ENCODE data around the gene EFL1. TPM values are rescaled to one million over a fixed set of nuclear protein-coding genes. Genes with fewer than 3 reads are reported as not detected.

EFL1 gene
- polyA plus RNA-seq, 2 of the 4 experiments (the other 2 are of a cell fraction), result 21.2 to 42.3 TPM

GRCh38 chr15:82150645-82151044, 111.9 kb downstream of the EFL1 start:
- H3K27ac ChIP-seq, result no peak overlapping the region
- no peaks in the 10 kb centered on the region for H3K9me3 ChIP-seq
- FAIRE-seq (no peak), DNase-seq (ENCODE audit: low read depth in 1 of 2, low spot score in 1 of 2) (no peak), ATAC-seq (no peak)
- H3K4me1 ChIP-seq, result peaks cover 16% of the 10 kb centered on the region
- no peak overlapping the region for H3K4me2 ChIP-seq
- ChIA-PET CTCF (interaction anchor here (1.0 to 33.1 kb wide), 5 partner anchors 10 to 44 kb away, joined by 3 to 570 read pairs (median 4); no protein-coding TSS in a partner anchor), POLR2A (no interaction called here)
- WGBS (ENCODE audit: missing lambda C conversion rate), result 95% methylated on average over 1 of the region's 1 CpG
- TF ChIP-seq SMC3 (IDR thresholded peaks at IDR 0.05) (no peak), CEBPB (IDR thresholded peaks at IDR 0.05) (no peak), CBX8 (IDR thresholded peaks at IDR 0.05) (no peak), ZC3H11A (IDR thresholded peaks at IDR 0.05) (no peak), ESRRA (IDR thresholded peaks at IDR 0.05; ENCODE audit: borderline replicate concordance, low read length) (no peak), HMGXB4 (CRISPR knock-in tag; IDR thresholded peaks at IDR 0.05; ENCODE audit: borderline replicate concordance) (no peak), ZSCAN20 (CRISPR knock-in tag; IDR thresholded peaks at IDR 0.05) (no peak), HDAC2 (IDR thresholded peaks at IDR 0.05) (no peak), EHMT2 (IDR thresholded peaks at IDR 0.05; ENCODE audit: low read depth) (no peak), SREBF2 (IDR thresholded peaks at IDR 0.05) (no peak), HES2 (IDR thresholded peaks at IDR 0.05) (no peak), MAFK (IDR thresholded peaks at IDR 0.05; ENCODE audit: partially characterized antibody) (no peak), RNF2 (IDR thresholded peaks at IDR 0.05; ENCODE audit: borderline replicate concordance, low read depth) (no peak), TFCP2L1 (CRISPR knock-in tag; IDR thresholded peaks at IDR 0.05) (no peak), PBX3 (IDR thresholded peaks at IDR 0.05) (no peak), FOSL2 (IDR thresholded peaks at IDR 0.05) (no peak), FOSL2 (CRISPR knock-in tag; IDR thresholded peaks at IDR 0.05) (no peak), ZFP36 (IDR thresholded peaks at IDR 0.05; ENCODE audit: borderline replicate concordance, partially characterized antibody) (no peak), RCOR1 (IDR thresholded peaks at IDR 0.05; ENCODE audit: low read depth, low read length) (no peak), FOSB (CRISPR knock-in tag; IDR thresholded peaks at IDR 0.05) (no peak), HOXB13 (CRISPR knock-in tag; IDR thresholded peaks at IDR 0.05; ENCODE audit: low read depth) (no peak)
- H3K4me3 ChIP-seq, result no peak overlapping the region

- Histone ChIP-seq H3K9me3 (no peaks in the 10 kb centered on the region), H3K27ac (peak overlapping the region in 1 of 2 experiments; percentile 5; a peak in 1 of 6 replicates), H3K4me2 (peak overlapping the region; percentile 17), H3K4me1 (peaks cover 16% of the 10 kb centered on the region), H3K4me3 (no peak overlapping the region)
- ChIA-PET POLR2A (no interaction called here), CTCF (interaction anchor here (1.3 to 33.1 kb wide), 2 partner anchors 12 to 40 kb away, joined by 3 to 570 read pairs; no protein-coding TSS in a partner anchor)
- FAIRE-seq, result no peak
- TF ChIP-seq BHLHE40 (IDR thresholded peaks at IDR 0.05; ENCODE audit: low read depth, low read length), result peak; percentile 58; the same call in 1 of the 2 replicates
- TF ChIP-seq RCOR1 (IDR thresholded peaks at IDR 0.05; ENCODE audit: low read depth, low read length), result no peak
- peak; percentile 63 for TF ChIP-seq USF2 (IDR thresholded peaks at IDR 0.05)
- no peak for TF ChIP-seq SREBF2 (IDR thresholded peaks at IDR 0.05)
- peak; percentile 44; the same call in 1 of the 2 replicates for TF ChIP-seq PBX3 (IDR thresholded peaks at IDR 0.05)
- TF ChIP-seq FOXS1 (CRISPR knock-in tag; IDR thresholded peaks at IDR 0.05), result peak; percentile 92; the same call in 1 of the 2 replicates
- TF ChIP-seq HMGXB4 (CRISPR knock-in tag; IDR thresholded peaks at IDR 0.05; ENCODE audit: borderline replicate concordance), result no peak
- TF ChIP-seq JUNB (IDR thresholded peaks at IDR 0.05), result peak; percentile 83
- peak; percentile 83 for TF ChIP-seq FOSL2 (IDR thresholded peaks at IDR 0.05)
- peak; percentile 88 for TF ChIP-seq FOSL2 (CRISPR knock-in tag; IDR thresholded peaks at IDR 0.05)
- TF ChIP-seq HOXB5 (CRISPR knock-in tag; IDR thresholded peaks at IDR 0.05), result no peak
- TF ChIP-seq JUN (IDR thresholded peaks at IDR 0.05), result 0 out of 5 replicates have a peak, but pooled peaks of 1 of the 2 experiments have one; percentile 27
- ATAC-seq, result peak; percentile 82 to 94
- DNase-seq (ENCODE audit: low read depth in 1 of 2, low spot score in 1 of 2), result peak; percentile 49 to 61
- WGBS (ENCODE audit: missing lambda C conversion rate), result 60% methylated on average over 8 of the region's 8 CpGs
These were observed 115.5 kb downstream of the EFL1 start for GRCh38 chr15:82146990-82147461.
